Activated CD4-positive, alpha-beta T cell treated with anti-CD3 and anti-CD28 coated beads, Interleukin-2, amount 50 U/mL, for 24 hours (primary cell): ENCODE data around the gene TESK1.

Experiments
- DNase-seq, 2 donors: peaks; one replicate each; pipeline ENCODE4 v3.0.0-alpha.2; 2020; ENCODE audit warnings: low read depth in 1 of 2, low spot score in 1 of 2

Gene TESK1

GRCh38 chr9:35604578-35605350 lies at the start of gene TESK1:
Gene TESK1, plus strand, starts transcription at chr9:35605262. Its CDS starts 358 bp downstream, at chr9:35605620.
- peak; percentile 65 to 70 for DNase-seq

GRCh38 chr9:35555881-35556280 lies 49.2 kb upstream of the TESK1 start:
- no peak for DNase-seq

GRCh38 chr9:35556776-35557175 lies 48.3 kb upstream of the TESK1 start:
- DNase-seq, result no peak

- no peak for DNase-seq
Observed at GRCh38 chr9:35557320-35557719, 47.7 kb upstream of the TESK1 start.

- no peak for DNase-seq
Observed at GRCh38 chr9:35558185-35558584, 46.9 kb upstream of the TESK1 start.

- DNase-seq, result no peak
Observed at GRCh38 chr9:35559792-35560530, 45.1 kb upstream of the TESK1 start.

GRCh38 chr9:35560625-35561337 lies 44.3 kb upstream of the TESK1 start:
- no peak for DNase-seq

GRCh38 chr9:35561468-35562261 lies 43.4 kb upstream of the TESK1 start:
- no peak for DNase-seq

- no peak for DNase-seq
Observed at GRCh38 chr9:35562895-35563780, 41.9 kb upstream of the TESK1 start.

GRCh38 chr9:35563791-35564197 lies 41.3 kb upstream of the TESK1 start:
- no peak for DNase-seq

- DNase-seq, result no peak
Observed at GRCh38 chr9:35564658-35565061, 40.4 kb upstream of the TESK1 start.

- DNase-seq, result no peak
Observed at GRCh38 chr9:35566417-35566816, 38.6 kb upstream of the TESK1 start.

GRCh38 chr9:35568196-35568595 lies 36.9 kb upstream of the TESK1 start:
- DNase-seq, result no peak

GRCh38 chr9:35569206-35569605 lies 35.9 kb upstream of the TESK1 start:
- no peak for DNase-seq

GRCh38 chr9:35570709-35571504 lies 34.2 kb upstream of the TESK1 start:
- peak in 1 of 2 donors; percentile 20 for DNase-seq

- DNase-seq, result no peak
Observed at GRCh38 chr9:35574578-35575122, 30.4 kb upstream of the TESK1 start.

- DNase-seq, result no peak
Observed at GRCh38 chr9:35575478-35575877, 29.6 kb upstream of the TESK1 start.

GRCh38 chr9:35577486-35577885 lies 27.6 kb upstream of the TESK1 start:
- no peak for DNase-seq

GRCh38 chr9:35579130-35579529 lies 25.9 kb upstream of the TESK1 start:
- DNase-seq, result peak in 1 of 2 donors; percentile 28
